RWPE1 (cell line): ENCODE data around the gene PTDSS2.

Experiments
- CTCF ChIA-PET: fragments of 350-600 bp; sonication (Branson Sonifier 250); formaldehyde crosslinking; extraction: SDS; loops from one replicate; lab custom pipeline; 2021; lab: Yijun Ruan, JAX
- POLR2A ChIA-PET: fragments of 400-600 bp; formaldehyde crosslinking; extraction: SDS; loops from one replicate; lab custom pipeline; 2020; ENCODE audit warnings: antibody characterized with exemption; ENCODE audit not compliant: low non-redundant PET; lab: Yijun Ruan, JAX
- DNase-seq: peaks from one replicate; pipeline ENCODE4 v3.0.0; 2012; ENCODE audit warnings: low spot score
- H3K27ac ChIP-seq: fragments of 450-650 bp; 2 replicates; pipeline ENCODE4 v1.5.1; 2017
- CTCF ChIP-seq: fragments of 450-650 bp; conservative IDR thresholded peaks from 2 replicates; pipeline ENCODE4 v1.5.1; 2017; ENCODE audit warnings: low read depth, mild to moderate bottlenecking

Gene PTDSS2

GRCh38 chr11:425301-425700, 24.8 kb upstream of the PTDSS2 start:
- TF ChIP-seq CTCF: no peak
- H3K27ac ChIP-seq: no peak overlapping the region
- no peak for DNase-seq
- ChIA-PET POLR2A (no interaction called here), CTCF (interaction anchor here (0.5 to 0.8 kb wide), 2 partner anchors 17 to 35 kb away, joined by 3 read pairs; partner anchors contain the start of gene ANO9)

- TF ChIP-seq CTCF: no peak
- no peak for DNase-seq
- H3K27ac ChIP-seq: no peak overlapping the region
- ChIA-PET CTCF (interaction anchor here (1.1 kb wide), 1 partner anchor 21 kb away, joined by 9 read pairs; no protein-coding TSS in a partner anchor), POLR2A (no interaction called here)
Observed at GRCh38 chr11:426851-427250, 23.2 kb upstream of the PTDSS2 start.

- ChIA-PET POLR2A (interaction anchor here (0.6 kb wide), 1 partner anchor 176 kb away, joined by 4 read pairs; no protein-coding TSS in a partner anchor), CTCF (no interaction called here)
- DNase-seq: no peak
- TF ChIP-seq CTCF: no peak
- H3K27ac ChIP-seq: no peak overlapping the region
Observed at GRCh38 chr11:428295-428694, 21.8 kb upstream of the PTDSS2 start.

GRCh38 chr11:429391-429790, 20.7 kb upstream of the PTDSS2 start:
- POLR2A ChIA-PET: no interaction called here
- no peak for TF ChIP-seq CTCF
- no peak overlapping the region for H3K27ac ChIP-seq
- no peak for DNase-seq
- CTCF ChIA-PET: no interaction called here

GRCh38 chr11:429931-430456, 20.1 kb upstream of the PTDSS2 start:
- no peak for TF ChIP-seq CTCF
- POLR2A ChIA-PET: no interaction called here

GRCh38 chr11:431921-432320, 18.2 kb upstream of the PTDSS2 start:
- TF ChIP-seq CTCF: no peak
- H3K27ac ChIP-seq: no peak overlapping the region
- CTCF ChIA-PET: no interaction called here
- DNase-seq: no peak
- POLR2A ChIA-PET: no interaction called here

More at GRCh38 chr11:429931-430456, 20.1 kb upstream of the PTDSS2 start:
- no peak for DNase-seq
- CTCF ChIA-PET: no interaction called here
- H3K27ac ChIP-seq: no peak overlapping the region
